Thyroid gland (tissue), 4 donors: ENCODE results near the gene TMEM117.

Experiments
- POLR2A ChIP-seq, 2 donors: fragments of 450-650 bp; IDR thresholded peaks; one replicate each; pipeline ENCODE4 v1.6.1; 2017; ENCODE audit warnings: antibody characterized with exemption in 2 of 2, mild to moderate bottlenecking in 2 of 2, moderate library complexity in 1 of 2
- TF ChIP-seq, protein P1 (sequence below), 6 experiments: fragments of 200-600 bp in 3 of 6; fragments of 450-650 bp in 3 of 6; sonication (generic) in 3 of 6; IDR thresholded peaks; one replicate each; pipeline ENCODE4 v1.5.1; 2016 to 2019; ENCODE audit warnings: antibody characterized with exemption in 6 of 6, mild to moderate bottlenecking in 2 of 6, inconsistent platforms in 1 of 6, moderate library complexity in 1 of 6

GRCh38 chr12:43887397-43887796 lies 51.5 kb downstream of the TMEM117 start:
- TF ChIP-seq, protein P1, sequence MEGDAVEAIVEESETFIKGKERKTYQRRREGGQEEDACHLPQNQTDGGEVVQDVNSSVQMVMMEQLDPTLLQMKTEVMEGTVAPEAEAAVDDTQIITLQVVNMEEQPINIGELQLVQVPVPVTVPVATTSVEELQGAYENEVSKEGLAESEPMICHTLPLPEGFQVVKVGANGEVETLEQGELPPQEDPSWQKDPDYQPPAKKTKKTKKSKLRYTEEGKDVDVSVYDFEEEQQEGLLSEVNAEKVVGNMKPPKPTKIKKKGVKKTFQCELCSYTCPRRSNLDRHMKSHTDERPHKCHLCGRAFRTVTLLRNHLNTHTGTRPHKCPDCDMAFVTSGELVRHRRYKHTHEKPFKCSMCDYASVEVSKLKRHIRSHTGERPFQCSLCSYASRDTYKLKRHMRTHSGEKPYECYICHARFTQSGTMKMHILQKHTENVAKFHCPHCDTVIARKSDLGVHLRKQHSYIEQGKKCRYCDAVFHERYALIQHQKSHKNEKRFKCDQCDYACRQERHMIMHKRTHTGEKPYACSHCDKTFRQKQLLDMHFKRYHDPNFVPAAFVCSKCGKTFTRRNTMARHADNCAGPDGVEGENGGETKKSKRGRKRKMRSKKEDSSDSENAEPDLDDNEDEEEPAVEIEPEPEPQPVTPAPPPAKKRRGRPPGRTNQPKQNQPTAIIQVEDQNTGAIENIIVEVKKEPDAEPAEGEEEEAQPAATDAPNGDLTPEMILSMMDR (IDR thresholded peaks at IDR 0.05), result no peak
- TF ChIP-seq POLR2A (IDR thresholded peaks at IDR 0.05), result no peak
